LHCN-M2 (cell line): ENCODE results near the gene MPV17L2. TPM values are rescaled to one million over a fixed set of nuclear protein-coding genes. Genes with fewer than 3 reads are reported as not detected.

Source experiments
- DNase-seq: peaks from one replicate; pipeline ENCODE4 v3.0.0-alpha.2; 2012; ENCODE audit warnings: low read depth
- total RNA-seq: library from RNA; depleted of rRNA; stranded (reverse); fragments of >200 nt; gene quantifications from 2 replicates; pipeline ENCODE4 v1.2.3, GENCODE V29; 2014

MPV17L2 gene
- total RNA-seq, 1 experiment from 2014 or later = 51.1 TPM

DNA sequence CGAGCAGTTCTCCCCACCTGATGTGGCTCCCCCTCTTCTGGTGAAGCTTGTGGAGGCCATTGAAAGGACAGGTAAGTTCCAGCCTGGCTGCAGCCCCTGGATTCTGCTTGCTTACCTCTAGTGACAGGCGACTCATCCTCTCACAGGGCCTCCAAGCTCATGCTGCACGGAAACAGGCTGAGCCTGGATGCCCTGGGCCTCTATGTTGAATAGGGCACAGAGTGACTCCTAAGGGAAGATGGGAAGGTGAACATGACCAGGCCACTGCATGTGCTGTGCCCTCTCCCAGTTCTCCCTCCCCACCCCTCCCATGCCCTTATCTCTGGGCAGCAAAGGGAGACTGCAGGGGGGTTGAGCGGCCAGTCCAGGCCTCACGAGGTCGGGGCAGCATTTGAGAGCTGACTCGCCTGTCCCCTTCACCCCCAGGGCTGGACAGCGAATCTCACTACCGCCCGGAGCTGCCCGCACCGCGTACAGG is 32.5 kb upstream of the MPV17L2 start:
- no peak for DNase-seq

DNA sequence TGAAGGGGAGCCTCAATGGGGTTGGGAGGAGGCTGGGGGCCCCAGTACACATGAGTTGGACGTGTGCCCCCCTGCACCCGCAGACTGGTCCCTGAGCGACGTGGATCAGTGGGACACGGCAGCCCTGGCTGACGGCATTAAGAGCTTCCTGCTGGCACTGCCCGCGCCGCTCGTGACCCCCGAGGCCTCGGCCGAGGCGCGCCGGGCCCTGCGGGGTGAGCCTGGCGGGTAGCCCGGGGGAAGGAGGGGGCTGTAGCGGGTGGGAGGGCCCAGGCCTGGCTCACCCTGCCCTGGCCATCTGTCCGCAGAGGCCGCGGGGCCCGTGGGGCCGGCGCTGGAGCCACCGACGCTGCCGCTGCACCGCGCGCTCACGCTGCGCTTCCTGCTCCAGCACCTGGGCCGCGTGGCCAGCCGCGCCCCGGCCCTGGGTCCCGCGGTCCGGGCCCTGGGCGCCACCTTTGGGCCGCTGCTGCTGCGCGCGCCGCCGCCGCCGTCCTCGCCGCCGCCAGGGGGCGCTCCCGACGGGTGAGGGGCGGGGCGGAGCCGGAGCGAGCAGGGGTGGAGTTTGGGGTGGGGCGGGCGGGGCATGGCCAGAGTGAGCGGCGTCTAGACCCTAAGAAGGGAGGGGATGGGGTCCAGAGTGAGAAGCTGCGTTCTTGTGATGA is 31.9 kb upstream of the MPV17L2 start:
- peak; percentile 48 for DNase-seq

DNA sequence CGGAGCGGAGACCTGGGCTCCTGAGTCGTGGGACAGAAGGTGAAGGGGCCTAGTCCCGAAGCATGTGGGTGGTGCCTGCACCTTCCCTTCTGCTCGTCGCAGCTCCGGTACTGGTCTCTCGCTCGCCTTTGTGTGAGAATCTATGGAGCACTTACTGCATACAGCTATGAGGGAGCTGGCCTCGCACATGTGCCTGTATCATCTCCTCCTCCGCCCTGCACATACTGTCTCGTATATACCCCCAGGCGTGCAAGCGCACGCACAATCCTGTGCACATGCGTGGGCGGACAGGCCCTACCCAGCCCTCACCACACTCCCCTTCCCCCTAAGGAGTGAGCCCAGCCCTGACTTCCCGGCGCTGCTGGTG is 31.4 kb upstream of the MPV17L2 start:
- no peak for DNase-seq

- no peak for DNase-seq
Measured at GRCh38 chr19:18164072-18164471, 28.9 kb upstream of the MPV17L2 start.

GRCh38 chr19:18165794-18166544 is 27.0 kb upstream of the MPV17L2 start:
- no peak for DNase-seq

DNA sequence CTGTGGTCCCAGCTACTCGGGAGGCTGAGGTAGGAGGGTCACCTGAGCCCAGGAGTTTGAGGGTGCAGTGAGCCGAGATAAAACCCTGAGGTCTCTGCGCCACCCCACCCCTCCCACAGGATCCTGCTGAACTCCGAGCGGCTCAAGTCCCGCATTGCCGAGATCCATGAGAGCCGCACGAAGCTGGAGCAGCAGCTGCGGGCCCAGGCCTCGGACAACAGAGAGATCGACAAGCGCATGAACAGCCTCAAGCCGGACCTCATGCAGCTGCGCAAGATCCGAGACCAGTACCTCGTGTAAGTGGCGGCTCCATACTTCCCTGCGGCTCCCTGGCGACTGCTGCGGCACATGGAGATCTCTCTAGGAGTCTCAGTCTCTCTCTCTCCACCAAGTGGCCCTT is 26.0 kb upstream of the MPV17L2 start:
- no peak for DNase-seq

DNA sequence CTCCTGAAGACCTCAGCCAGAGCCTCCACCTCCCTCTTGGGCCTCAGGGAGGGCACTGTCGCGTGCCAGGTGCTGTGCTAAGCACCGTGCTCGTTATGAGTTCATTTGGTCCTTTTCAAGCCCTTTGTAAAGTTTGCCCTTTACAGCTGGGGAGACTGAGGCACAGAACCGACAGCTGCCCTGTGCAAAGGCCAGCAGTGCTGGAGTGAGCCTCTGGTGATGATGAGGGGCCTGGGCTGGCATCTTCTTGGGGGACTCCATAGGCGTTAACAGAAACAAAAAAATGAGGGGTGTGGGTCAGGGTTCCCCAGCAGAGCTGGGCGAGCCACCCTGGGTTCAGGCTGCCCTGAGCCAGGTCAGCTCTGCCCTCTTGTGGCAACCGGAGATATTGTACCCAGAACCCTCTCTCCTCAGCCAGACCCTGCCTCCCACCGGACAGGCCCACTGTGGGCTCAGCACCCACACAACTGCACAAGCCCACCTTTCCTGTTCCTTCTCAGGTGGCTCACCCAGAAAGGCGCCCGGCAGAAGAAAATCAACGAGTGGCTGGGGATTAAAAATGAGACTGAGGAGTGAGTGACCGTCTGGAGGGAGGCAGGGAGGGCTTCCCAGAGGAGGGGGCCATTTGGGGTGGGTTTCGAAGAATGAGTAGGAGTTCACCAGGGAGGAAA is 24.9 kb upstream of the MPV17L2 start:
- peak; percentile 17 for DNase-seq

GRCh38 chr19:18168673-18169381 is 24.2 kb upstream of the MPV17L2 start:
- no peak for DNase-seq

GRCh38 chr19:18170714-18171255 is 22.2 kb upstream of the MPV17L2 start:
- DNase-seq = no peak

- DNase-seq = no peak
Measured at GRCh38 chr19:18171605-18172327, 21.3 kb upstream of the MPV17L2 start.

DNA sequence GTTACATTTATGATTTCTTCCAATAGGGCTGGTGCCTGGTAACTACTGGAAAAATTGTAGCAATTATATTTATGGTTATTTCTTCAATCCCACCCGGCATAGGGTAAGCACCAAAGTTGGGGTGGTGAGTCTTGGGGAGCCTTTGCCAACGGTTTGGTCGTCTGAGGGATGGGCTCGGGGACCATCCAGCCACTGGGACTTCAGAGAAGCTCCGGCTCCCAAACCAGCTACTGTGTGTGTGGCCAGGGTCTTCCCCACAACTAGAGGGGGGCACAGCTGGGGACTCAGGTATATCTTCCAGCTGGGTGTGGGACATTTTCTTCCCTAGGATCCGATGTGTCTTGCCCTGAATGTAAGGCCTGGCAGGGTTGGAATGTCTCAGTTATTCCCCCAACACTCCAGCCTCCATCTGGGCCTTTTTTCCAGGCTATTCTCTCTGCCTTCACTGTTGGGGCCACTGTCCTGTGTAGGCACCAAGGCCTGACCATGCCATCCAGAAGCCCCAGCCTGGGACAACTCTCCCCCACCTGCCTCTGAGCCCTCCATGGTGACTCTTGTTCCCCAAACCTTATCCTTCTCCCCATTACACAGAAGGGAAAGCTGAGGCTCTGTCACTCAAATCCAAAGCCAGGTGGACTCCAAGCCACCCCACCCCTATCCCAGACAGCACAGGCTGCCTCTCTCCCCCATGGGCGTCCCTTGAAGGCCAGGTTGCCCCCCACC is 20.5 kb upstream of the MPV17L2 start:
- DNase-seq = no peak

DNA sequence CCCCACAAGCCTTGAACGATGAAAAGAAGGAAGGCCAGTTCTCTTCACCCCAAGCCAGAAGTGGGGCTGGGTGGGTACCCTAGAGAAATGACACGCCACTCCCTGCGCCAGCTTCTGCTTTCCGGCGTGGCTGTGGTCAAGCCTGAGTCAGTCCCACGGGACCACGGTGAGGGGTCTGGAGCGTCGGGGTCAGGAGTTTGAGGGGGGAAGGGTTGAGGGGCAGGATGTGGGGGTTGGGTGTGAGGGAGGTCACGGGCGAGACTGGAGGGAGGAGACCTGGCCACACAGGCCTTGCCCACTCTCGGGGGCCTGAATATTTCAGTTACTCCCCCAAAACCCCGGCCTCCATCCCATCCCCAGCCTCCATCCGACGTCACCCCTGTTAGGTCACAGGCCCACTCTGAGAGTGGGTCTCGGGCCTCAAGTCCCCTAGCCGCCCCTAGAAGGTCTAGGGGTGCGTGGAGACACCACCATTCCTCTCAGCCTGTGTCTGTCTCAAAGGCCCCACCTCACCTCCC is 19.9 kb upstream of the MPV17L2 start:
- peak; percentile 58 for DNase-seq

DNA sequence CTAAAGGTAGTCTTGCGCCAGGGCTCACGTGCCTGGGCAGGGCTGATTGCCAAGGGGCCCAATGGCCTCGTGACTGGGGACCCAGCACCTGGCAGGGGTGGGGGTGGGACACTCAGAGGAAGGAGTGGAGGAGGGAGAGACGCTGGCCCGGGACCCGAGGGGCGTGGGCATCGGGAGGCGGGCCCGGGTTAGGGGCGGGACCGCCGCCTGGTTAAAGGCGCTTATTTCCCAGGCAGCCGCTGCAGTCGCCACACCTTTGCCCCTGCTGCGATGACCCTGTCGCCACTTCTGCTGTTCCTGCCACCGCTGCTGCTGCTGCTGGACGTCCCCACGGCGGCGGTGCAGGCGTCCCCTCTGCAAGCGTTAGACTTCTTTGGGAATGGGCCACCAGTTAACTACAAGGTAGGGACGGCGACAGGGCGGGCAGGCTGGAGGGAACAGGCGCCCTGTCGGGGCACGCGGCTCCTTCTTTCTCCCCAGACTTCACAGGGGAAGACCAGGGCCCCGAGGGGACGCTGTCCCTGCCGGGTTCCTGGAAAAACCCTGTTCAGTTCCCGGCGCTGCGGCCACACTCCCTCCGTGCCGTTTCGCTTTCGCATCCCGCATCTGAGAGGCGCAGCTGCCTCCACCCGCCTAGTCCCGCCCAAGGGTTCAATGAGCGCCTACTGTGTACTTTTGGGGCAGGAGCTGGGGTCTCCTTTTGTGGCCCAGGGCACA is 19.3 kb upstream of the MPV17L2 start, which contains the start of gene IFI30:
TSS of gene IFI30 (plus strand) at position 242 of the 717 bp plus-strand sequence. CDS start at position 271, 29 bp downstream.
- DNase-seq = peak; percentile 44

GRCh38 chr19:18174983-18175382 is 18.0 kb upstream of the MPV17L2 start:
- DNase-seq = no peak

DNA sequence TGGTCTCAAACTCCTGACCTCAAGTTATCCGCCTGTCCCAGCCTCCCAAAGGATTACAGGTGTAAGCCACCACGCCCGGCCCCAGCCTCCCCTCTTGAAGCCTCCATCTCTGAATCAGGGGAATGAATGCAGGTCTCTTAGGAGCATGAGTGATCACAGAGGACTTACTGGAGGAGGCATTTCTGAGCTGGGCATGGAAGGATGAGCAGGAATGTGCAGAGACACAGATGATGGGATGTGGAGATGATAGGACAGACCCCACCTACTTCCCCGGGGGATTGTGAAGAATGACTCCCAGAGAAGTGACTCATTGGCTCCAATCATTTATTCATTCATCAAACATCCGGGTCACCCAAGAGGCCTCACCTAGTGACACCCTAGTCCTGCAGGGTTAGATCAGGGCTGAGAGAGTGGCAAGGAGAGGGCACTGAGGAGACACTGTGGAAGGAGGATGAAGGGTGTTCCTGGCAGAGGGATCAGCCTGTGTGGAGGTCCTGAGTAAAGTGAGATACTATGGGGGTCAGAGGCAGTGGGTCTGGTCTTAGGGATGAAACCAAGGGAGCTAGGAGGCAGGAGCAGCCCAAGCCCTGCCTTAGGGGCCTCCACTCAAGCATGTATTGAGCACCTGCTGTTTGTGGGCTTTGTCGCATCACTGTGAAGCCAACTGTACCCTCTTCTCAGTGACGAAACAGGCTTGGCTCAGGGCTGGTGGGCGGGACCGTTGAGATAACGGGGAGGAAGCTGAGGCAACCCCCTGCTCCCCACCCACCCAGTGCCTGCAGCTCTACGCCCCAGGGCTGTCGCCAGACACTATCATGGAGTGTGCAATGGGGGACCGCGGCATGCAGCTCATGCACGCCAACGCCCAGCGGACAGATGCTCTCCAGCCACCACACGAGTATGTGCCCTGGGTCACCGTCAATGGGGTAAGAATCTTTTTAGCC is 16.4 kb upstream of the MPV17L2 start:
- DNase-seq = no peak

GRCh38 chr19:18179957-18180356 is 13.1 kb upstream of the MPV17L2 start:
- no peak for DNase-seq

GRCh38 chr19:18183529-18183928 is 9.5 kb upstream of the MPV17L2 start:
- no peak for DNase-seq

GRCh38 chr19:18185538-18185937 is 7.5 kb upstream of the MPV17L2 start:
- DNase-seq = no peak
